Measurements from ENCODE around the gene ABHD6. TPM values are rescaled to one million over a fixed set of nuclear protein-coding genes. Genes with fewer than 3 reads are reported as not detected.

Gene ABHD6, protein sequence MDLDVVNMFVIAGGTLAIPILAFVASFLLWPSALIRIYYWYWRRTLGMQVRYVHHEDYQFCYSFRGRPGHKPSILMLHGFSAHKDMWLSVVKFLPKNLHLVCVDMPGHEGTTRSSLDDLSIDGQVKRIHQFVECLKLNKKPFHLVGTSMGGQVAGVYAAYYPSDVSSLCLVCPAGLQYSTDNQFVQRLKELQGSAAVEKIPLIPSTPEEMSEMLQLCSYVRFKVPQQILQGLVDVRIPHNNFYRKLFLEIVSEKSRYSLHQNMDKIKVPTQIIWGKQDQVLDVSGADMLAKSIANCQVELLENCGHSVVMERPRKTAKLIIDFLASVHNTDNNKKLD
- 11.8 and 12.2 TPM in 2 replicates for total RNA-seq (2014; rRNA removed; shearing (Covaris generic); ENCODE audit: low replicate concordance)

DNA sequence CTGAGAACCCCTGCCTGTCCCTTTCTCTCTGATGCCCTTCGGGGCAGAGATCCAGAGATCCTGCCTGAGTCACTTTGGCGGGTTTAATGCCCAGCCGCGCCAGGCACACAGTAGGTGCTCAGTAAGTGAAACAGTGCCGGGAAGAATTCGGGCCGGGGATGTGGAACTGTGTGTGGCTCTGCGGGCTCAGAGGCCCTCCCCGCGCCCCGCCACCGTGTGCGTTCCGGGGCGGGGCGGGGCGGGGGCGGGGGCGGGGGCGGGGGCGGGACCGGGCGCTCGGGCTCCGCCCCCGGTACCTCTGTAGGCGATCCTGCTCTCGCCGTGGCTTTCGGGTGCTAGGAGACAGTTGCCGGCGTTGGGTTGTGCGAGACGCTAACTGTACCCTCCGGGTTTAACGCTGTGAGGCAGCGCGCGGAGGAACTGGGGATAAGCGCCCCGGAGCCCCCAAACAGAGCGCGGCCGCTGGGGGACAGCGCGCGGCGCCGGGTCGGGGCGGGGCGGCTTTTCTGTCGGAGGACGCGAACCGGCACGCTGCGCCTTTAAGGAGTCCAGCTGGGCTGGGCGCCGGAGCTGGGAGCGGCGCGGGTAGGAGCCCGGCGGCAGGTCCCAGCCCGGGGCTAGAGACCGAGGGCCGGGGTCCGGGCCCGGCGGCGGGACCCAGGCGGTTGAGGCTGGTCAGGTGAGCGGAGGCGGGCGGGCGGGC lies at the start of gene ABHD6:
ABHD6 (plus strand) TSS at position 555 of the 703 bp plus-strand sequence. CDS start 18,795 bp downstream, outside the sequence.
- Histone ChIP-seq H3K9me2 (replicated peaks; ENCODE audit: insufficient read depth, low read length) (no peaks in the 10 kb centered on the region), H3K9me3 (ENCODE audit: low read length) (no peaks in the 10 kb centered on the region), H4K20me1 (ENCODE audit: insufficient read depth, low read depth, low read length) (no peaks in the 10 kb centered on the region), H3K4me3 (ENCODE audit: low read length) (peak within 1 kb of the TSS; percentile 94), H3K4me1 (ENCODE audit: low read length) (peaks cover 27% of the 10 kb centered on the region), H3K9ac (ENCODE audit: low read length) (peak within 1 kb of the TSS; percentile 87), H3K27me3 (ENCODE audit: low read length) (no peaks in the 10 kb centered on the region), H2AFZ (ENCODE audit: low read length) (peak within 1 kb of the TSS; percentile 100), H3K79me2 (ENCODE audit: low read length) (peaks cover 29% of the 10 kb centered on the region), H3K4me2 (ENCODE audit: low read depth, low read length, poor library complexity, severe bottlenecking) (peak within 1 kb of the TSS; percentile 97), H3K36me3 (ENCODE audit: insufficient read depth, low read length) (no peaks in the 10 kb centered on the region), H3K27ac (ENCODE audit: low read length) (peak within 1 kb of the TSS; percentile 45; the same call in 1 of the 2 replicates)
- peak; percentile 91 for DNase-seq

GRCh38 chr3:58188173-58188564 lies 49.4 kb upstream of the ABHD6 start:
- Histone ChIP-seq H4K20me1 (ENCODE audit: insufficient read depth, low read depth, low read length) (no peaks in the 10 kb centered on the region), H3K27ac (ENCODE audit: low read length) (no peak overlapping the region)
- no peak for DNase-seq

DNA sequence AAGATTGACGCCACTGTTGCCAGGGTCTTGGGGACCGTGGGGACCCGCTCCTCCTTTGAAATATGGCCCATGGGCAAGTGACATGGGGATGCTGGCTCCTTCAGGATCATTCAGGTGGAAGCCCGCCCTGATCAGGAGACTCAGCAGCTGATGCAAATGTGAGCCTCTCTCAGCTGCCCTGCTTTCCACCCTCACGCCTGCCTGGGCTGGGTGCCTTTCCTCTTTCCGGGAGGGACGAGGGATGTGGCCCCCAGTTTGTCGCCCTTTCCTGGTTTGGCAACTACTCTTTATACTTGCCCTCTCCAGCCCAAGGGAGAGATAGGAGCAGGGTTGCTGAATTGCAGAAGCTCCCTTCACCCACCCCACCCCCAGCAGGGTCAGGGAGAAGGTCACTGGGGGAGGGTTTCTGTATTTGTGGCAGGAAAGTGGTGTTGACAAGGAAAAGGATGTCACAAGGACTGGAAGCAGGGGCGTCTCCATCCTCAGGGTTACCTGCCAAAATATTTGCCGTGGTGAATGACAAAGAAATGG lies 48.6 kb upstream of the ABHD6 start:
- H3K4me2 ChIP-seq (ENCODE audit: low read depth, low read length, poor library complexity, severe bottlenecking): no peak overlapping the region
- H3K9me2 ChIP-seq (replicated peaks; ENCODE audit: insufficient read depth, low read length): no peaks in the 10 kb centered on the region
- no peak overlapping the region for H3K4me3 ChIP-seq (ENCODE audit: low read length)
- no peak overlapping the region for H3K27ac ChIP-seq (ENCODE audit: low read length)
- H3K9ac ChIP-seq (ENCODE audit: low read length): no peak overlapping the region
- H3K27me3 ChIP-seq (ENCODE audit: low read length): no peaks in the 10 kb centered on the region
- H3K9me3 ChIP-seq (ENCODE audit: low read length): no peaks in the 10 kb centered on the region
- DNase-seq: no peak
- no peaks in the 10 kb centered on the region for H3K4me1 ChIP-seq (ENCODE audit: low read length)
- H3K36me3 ChIP-seq (ENCODE audit: insufficient read depth, low read length): no peaks in the 10 kb centered on the region
- no peaks in the 10 kb centered on the region for H3K79me2 ChIP-seq (ENCODE audit: low read length)
- H2AFZ ChIP-seq (ENCODE audit: low read length): no peak overlapping the region
- H4K20me1 ChIP-seq (ENCODE audit: insufficient read depth, low read depth, low read length): no peaks in the 10 kb centered on the region

More at GRCh38 chr3:58188173-58188564, 49.4 kb upstream of the ABHD6 start:
- no peaks in the 10 kb centered on the region for H3K9me3 ChIP-seq (ENCODE audit: low read length)
- no peaks in the 10 kb centered on the region for H3K4me1 ChIP-seq (ENCODE audit: low read length)
- no peaks in the 10 kb centered on the region for H3K27me3 ChIP-seq (ENCODE audit: low read length)
- no peaks in the 10 kb centered on the region for H3K9me2 ChIP-seq (replicated peaks; ENCODE audit: insufficient read depth, low read length)
- H3K36me3 ChIP-seq (ENCODE audit: insufficient read depth, low read length): no peaks in the 10 kb centered on the region
- no peak overlapping the region for H3K4me3 ChIP-seq (ENCODE audit: low read length)
- no peaks in the 10 kb centered on the region for H3K79me2 ChIP-seq (ENCODE audit: low read length)
- H2AFZ ChIP-seq (ENCODE audit: low read length): no peak overlapping the region
- H3K9ac ChIP-seq (ENCODE audit: low read length): no peak overlapping the region
- H3K4me2 ChIP-seq (ENCODE audit: low read depth, low read length, poor library complexity, severe bottlenecking): no peak overlapping the region

GRCh38 chr3:58189691-58190090 lies 47.9 kb upstream of the ABHD6 start:
- Histone ChIP-seq H3K4me3 (ENCODE audit: low read length) (no peak overlapping the region), H3K9ac (ENCODE audit: low read length) (no peak overlapping the region), H3K9me3 (ENCODE audit: low read length) (no peaks in the 10 kb centered on the region), H3K4me2 (ENCODE audit: low read depth, low read length, poor library complexity, severe bottlenecking) (no peak overlapping the region), H3K4me1 (ENCODE audit: low read length) (no peaks in the 10 kb centered on the region), H3K79me2 (ENCODE audit: low read length) (no peaks in the 10 kb centered on the region), H4K20me1 (ENCODE audit: insufficient read depth, low read depth, low read length) (no peaks in the 10 kb centered on the region), H3K27ac (ENCODE audit: low read length) (no peak overlapping the region), H3K36me3 (ENCODE audit: insufficient read depth, low read length) (no peaks in the 10 kb centered on the region), H3K27me3 (ENCODE audit: low read length) (no peaks in the 10 kb centered on the region), H2AFZ (ENCODE audit: low read length) (no peak overlapping the region), H3K9me2 (replicated peaks; ENCODE audit: insufficient read depth, low read length) (no peaks in the 10 kb centered on the region)
- DNase-seq: no peak

DNA sequence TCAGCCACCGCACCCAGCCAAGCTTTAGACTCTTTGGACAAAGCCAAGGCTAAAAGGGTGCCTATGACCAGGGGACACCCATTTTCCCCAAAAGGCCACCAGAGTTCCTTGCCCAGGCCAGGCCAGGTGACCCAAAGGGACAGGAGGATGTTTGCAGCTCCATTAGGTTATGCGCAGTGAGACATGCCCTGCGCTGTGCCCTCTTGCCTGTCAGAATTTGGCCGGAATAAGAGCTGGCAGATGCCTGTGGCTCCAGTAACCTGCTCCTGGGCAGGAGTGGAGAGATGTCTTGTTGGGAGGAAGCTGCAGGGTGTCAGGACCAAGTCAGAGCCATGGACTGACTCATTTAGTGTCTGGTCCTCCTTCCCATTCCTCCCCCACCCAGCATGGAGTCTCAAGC lies 47.3 kb upstream of the ABHD6 start:
- Histone ChIP-seq H3K9ac (ENCODE audit: low read length) (no peak overlapping the region), H2AFZ (ENCODE audit: low read length) (no peak overlapping the region), H3K9me2 (replicated peaks; ENCODE audit: insufficient read depth, low read length) (no peaks in the 10 kb centered on the region), H3K36me3 (ENCODE audit: insufficient read depth, low read length) (no peaks in the 10 kb centered on the region), H3K27ac (ENCODE audit: low read length) (no peak overlapping the region), H3K4me3 (ENCODE audit: low read length) (no peak overlapping the region), H3K79me2 (ENCODE audit: low read length) (no peaks in the 10 kb centered on the region), H3K27me3 (ENCODE audit: low read length) (no peaks in the 10 kb centered on the region), H3K4me2 (ENCODE audit: low read depth, low read length, poor library complexity, severe bottlenecking) (no peak overlapping the region), H3K4me1 (ENCODE audit: low read length) (no peaks in the 10 kb centered on the region), H3K9me3 (ENCODE audit: low read length) (no peaks in the 10 kb centered on the region), H4K20me1 (ENCODE audit: insufficient read depth, low read depth, low read length) (no peaks in the 10 kb centered on the region)
- no peak for DNase-seq

DNA sequence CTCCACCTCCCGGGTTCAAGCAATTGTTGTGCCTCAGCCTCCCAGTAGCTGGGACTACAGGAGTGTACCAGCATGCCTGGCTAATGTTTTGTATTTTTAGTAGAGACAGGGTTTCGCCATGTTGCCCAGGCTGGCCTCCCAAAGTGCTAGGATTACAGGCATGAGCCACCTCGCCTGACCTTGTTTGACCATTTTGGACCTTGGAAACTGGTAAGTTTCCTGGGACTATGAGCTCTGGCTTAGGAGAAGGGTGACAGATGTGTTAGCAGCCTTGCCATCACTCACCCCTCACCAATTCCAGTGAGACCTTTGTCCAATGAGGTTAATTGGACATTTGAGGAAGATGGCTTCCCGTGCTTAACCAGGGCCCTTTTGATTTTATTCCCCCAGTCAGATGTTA lies 46.7 kb upstream of the ABHD6 start:
- H3K9ac ChIP-seq (ENCODE audit: low read length): no peak overlapping the region
- H3K4me2 ChIP-seq (ENCODE audit: low read depth, low read length, poor library complexity, severe bottlenecking): no peak overlapping the region
- no peaks in the 10 kb centered on the region for H4K20me1 ChIP-seq (ENCODE audit: insufficient read depth, low read depth, low read length)
- H3K9me2 ChIP-seq (replicated peaks; ENCODE audit: insufficient read depth, low read length): no peaks in the 10 kb centered on the region
- no peaks in the 10 kb centered on the region for H3K36me3 ChIP-seq (ENCODE audit: insufficient read depth, low read length)
- no peaks in the 10 kb centered on the region for H3K9me3 ChIP-seq (ENCODE audit: low read length)
- no peaks in the 10 kb centered on the region for H3K27me3 ChIP-seq (ENCODE audit: low read length)
- no peak overlapping the region for H2AFZ ChIP-seq (ENCODE audit: low read length)
- H3K4me3 ChIP-seq (ENCODE audit: low read length): no peak overlapping the region
- DNase-seq: no peak
- H3K79me2 ChIP-seq (ENCODE audit: low read length): no peaks in the 10 kb centered on the region
- H3K4me1 ChIP-seq (ENCODE audit: low read length): no peaks in the 10 kb centered on the region
- no peak overlapping the region for H3K27ac ChIP-seq (ENCODE audit: low read length)

DNA sequence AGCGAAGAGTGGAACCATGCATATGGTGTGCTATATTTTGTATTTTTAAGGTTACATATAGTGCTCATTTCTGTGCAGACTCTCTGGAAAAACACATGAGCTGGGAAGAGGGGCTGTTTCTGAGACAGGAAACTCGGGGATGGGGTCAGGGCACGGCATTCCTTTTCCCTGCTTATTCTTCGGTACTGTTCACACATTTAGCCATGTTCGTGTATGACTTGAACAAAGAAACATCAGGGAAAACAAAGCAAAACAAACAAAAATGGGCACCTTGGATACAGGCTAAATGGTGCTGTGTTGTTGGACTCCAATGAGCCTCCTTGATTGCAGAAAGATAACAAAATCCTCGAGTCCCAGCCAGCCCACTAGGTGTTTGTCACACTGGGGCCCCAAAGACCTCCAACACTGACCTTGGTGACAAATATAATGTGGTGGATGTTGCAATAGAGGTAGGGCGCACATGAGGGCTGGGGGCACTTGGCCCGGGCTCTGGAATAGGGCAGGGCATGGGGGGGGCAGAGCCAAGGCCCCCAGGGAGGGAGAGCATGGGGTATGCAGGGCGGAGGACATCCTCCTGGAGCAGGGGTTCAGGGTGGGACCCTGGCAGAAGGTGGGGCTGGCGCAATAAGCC lies 46.1 kb upstream of the ABHD6 start:
- H4K20me1 ChIP-seq (ENCODE audit: insufficient read depth, low read depth, low read length): no peaks in the 10 kb centered on the region
- no peak overlapping the region for H2AFZ ChIP-seq (ENCODE audit: low read length)
- no peaks in the 10 kb centered on the region for H3K9me3 ChIP-seq (ENCODE audit: low read length)
- H3K9ac ChIP-seq (ENCODE audit: low read length): no peak overlapping the region
- no peaks in the 10 kb centered on the region for H3K4me1 ChIP-seq (ENCODE audit: low read length)
- no peaks in the 10 kb centered on the region for H3K79me2 ChIP-seq (ENCODE audit: low read length)
- no peaks in the 10 kb centered on the region for H3K9me2 ChIP-seq (replicated peaks; ENCODE audit: insufficient read depth, low read length)
- no peaks in the 10 kb centered on the region for H3K36me3 ChIP-seq (ENCODE audit: insufficient read depth, low read length)
- no peak overlapping the region for H3K27ac ChIP-seq (ENCODE audit: low read length)
- no peak overlapping the region for H3K4me2 ChIP-seq (ENCODE audit: low read depth, low read length, poor library complexity, severe bottlenecking)
- no peak overlapping the region for H3K4me3 ChIP-seq (ENCODE audit: low read length)
- no peak for DNase-seq
- no peaks in the 10 kb centered on the region for H3K27me3 ChIP-seq (ENCODE audit: low read length)

DNA sequence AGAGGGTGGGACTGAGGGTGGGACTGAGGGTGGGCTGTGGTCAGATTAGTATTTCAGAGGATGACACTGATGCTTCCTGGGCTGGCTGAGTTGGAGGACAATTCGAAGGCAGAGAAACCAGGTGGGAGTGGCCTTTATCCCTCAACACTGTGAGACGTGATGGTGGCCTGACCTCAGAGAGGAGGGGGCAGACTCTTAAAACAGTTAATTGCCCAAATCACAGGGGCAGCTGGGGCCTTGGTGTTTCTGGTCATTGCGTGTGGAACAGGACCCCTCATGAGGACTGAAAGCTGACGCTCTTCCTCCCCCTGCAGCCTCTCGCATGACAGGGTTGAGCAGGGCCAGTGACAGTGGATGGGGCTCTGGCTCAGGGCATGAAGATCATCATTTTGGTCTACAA lies 45.5 kb upstream of the ABHD6 start:
- H3K4me3 ChIP-seq (ENCODE audit: low read length): no peak overlapping the region
- H3K9ac ChIP-seq (ENCODE audit: low read length): no peak overlapping the region
- no peaks in the 10 kb centered on the region for H3K4me1 ChIP-seq (ENCODE audit: low read length)
- H3K27ac ChIP-seq (ENCODE audit: low read length): no peak overlapping the region
- no peaks in the 10 kb centered on the region for H3K9me3 ChIP-seq (ENCODE audit: low read length)
- H3K79me2 ChIP-seq (ENCODE audit: low read length): no peaks in the 10 kb centered on the region
- H3K36me3 ChIP-seq (ENCODE audit: insufficient read depth, low read length): no peaks in the 10 kb centered on the region
- no peaks in the 10 kb centered on the region for H4K20me1 ChIP-seq (ENCODE audit: insufficient read depth, low read depth, low read length)
- no peak overlapping the region for H3K4me2 ChIP-seq (ENCODE audit: low read depth, low read length, poor library complexity, severe bottlenecking)
- no peak overlapping the region for H2AFZ ChIP-seq (ENCODE audit: low read length)
- H3K9me2 ChIP-seq (replicated peaks; ENCODE audit: insufficient read depth, low read length): no peaks in the 10 kb centered on the region
- no peaks in the 10 kb centered on the region for H3K27me3 ChIP-seq (ENCODE audit: low read length)
- no peak for DNase-seq

All from Karpas-422 (cell line).